Measurements from ENCODE around the gene ABHD12B.
"Not testable (repeated sequence)": the region's sequence is repeated elsewhere in the genome, so short reads cannot be mapped to it uniquely, and the experiment has no call there.

The ABHD12B gene

GRCh38 chr14:50892255-50892654 lies 20.4 kb downstream of the ABHD12B start:
- DNase-seq (ENCODE audit: extremely low read depth in 1 of 2, low read depth in 1 of 2), result no peak

- not testable (repeated sequence) for DNase-seq (ENCODE audit: extremely low read depth in 1 of 2, low read depth in 1 of 2)
These were observed 24.6 kb downstream of the ABHD12B start for GRCh38 chr14:50896421-50896820.

- DNase-seq (ENCODE audit: extremely low read depth in 1 of 2, low read depth in 1 of 2), result not testable (repeated sequence)
These were observed 25.2 kb downstream of the ABHD12B start for GRCh38 chr14:50897005-50897404.

DNA sequence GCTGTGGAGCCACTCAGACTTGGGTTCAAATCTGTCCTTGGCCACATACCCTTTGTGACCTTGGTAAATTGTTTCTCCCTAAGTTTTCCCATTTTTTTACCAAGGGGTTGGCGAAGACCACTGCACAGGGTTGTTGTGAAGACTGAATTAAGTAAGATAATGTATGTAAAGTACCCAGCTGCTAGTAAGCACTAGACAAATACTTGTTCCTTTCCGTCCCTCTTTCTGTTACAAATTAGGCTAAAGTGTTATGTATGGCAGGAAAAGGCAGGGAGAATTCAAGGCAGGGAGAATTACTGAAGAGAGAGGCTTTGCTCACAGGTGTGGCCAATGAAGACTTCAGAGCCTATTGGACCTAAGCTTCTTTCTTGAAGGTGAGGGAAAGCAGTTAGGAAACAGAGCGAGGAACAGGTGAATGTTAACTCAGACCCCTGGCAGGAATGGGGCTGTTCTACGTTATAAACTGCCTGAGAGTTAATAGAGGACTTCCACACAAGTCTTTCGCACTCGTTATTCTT lies 25.9 kb downstream of the ABHD12B start:
- no peak for DNase-seq (ENCODE audit: extremely low read depth in 1 of 2, low read depth in 1 of 2)

DNA sequence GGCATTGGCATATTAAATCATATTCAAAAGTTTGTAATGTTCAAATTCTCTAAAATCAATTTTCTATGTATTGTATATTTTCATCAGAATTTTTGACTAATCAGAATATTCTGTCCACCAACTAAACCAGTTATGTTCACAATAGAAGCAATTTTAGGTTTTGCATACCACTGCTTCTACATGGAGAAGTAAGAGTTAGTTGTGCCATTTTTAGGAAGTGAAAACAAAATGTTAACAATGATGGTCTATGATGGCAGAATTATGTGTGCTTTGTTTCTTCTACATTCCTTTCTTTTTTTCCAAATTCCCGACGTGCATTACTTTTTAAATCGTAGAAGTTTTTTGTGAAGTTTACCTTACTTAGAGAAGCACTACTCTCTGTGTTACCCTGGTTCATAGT lies 29.5 kb downstream of the ABHD12B start:
- no peak for DNase-seq (ENCODE audit: extremely low read depth in 1 of 2, low read depth in 1 of 2)

- no peak for DNase-seq (ENCODE audit: extremely low read depth in 1 of 2, low read depth in 1 of 2)
These were observed 32.9 kb downstream of the ABHD12B start for GRCh38 chr14:50904719-50905118.

- DNase-seq (ENCODE audit: extremely low read depth in 1 of 2, low read depth in 1 of 2), result no peak
These were observed 34.6 kb downstream of the ABHD12B start for GRCh38 chr14:50906326-50907065.

DNA sequence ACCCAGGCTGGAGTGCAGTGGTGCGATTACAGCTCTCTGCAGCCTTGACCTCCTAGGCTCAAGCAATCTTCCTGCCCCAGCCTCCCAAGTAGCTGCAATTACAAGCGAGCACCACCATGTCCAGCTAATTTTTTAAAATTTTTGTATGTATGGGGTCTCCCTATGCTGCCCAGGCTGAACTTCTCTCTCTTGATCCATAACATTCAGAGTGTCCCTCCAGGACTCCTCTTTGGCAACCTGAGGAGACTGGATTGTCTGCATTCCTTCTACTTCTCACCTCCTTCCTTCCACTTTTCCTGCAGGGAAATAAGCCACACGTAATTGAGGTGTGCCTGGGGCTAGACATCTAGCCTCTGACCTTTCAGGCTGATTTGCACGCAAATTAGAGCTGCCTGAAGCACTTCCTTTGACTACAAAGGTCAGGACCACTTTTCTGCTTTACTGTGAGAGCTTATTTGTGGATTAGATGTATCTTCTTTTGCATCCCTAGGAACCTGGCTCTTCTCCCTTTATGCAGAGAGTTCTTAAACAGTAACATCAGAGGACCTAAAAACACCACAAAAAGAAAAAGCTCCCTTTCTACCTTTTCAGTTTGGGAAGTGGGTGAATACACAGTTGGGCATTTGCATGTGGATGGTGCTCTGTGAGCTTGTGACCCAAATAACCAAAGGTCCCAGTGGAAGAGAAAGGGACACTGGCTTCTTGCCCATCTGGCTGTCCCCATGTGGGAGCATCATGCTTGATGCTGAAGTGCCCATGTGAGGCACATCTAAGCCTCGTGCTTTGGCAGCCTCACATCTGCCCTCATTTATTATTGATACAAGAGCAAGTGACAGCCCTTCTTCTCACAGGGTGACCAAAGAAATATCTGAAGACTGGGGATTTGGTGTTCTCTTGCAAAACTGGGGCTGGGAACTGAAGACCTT lies 38.9 kb downstream of the ABHD12B start:
- no peak for DNase-seq (ENCODE audit: extremely low read depth in 1 of 2, low read depth in 1 of 2)

GRCh38 chr14:50917449-50917848 lies 45.6 kb downstream of the ABHD12B start:
- DNase-seq (ENCODE audit: extremely low read depth in 1 of 2, low read depth in 1 of 2), result no peak

- DNase-seq (ENCODE audit: extremely low read depth in 1 of 2, low read depth in 1 of 2), result not testable (repeated sequence)
These were observed 47.7 kb downstream of the ABHD12B start for GRCh38 chr14:50919524-50919923.

GRCh38 chr14:50920482-50921230 lies 48.8 kb downstream of the ABHD12B start:
- no peak for DNase-seq (ENCODE audit: extremely low read depth in 1 of 2, low read depth in 1 of 2)

DNA sequence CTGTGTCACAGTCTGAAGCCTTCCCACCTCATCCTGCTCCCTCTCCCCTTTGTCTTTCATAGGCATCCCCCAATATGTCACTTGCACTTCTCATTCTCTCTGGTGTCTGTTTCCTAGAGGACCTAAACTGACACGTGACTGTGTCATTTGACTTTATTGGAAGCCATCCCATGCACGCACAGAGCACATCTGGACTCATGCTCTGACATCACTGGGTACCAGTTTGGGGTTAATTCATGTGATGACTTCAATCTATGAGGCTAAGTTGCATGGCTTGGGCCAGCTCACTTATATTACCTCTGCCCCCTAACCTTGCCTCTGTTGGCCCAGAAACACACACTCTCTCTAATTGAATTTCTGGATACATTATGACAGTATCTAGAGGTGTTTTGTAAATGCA lies 51.0 kb downstream of the ABHD12B start:
- no peak for DNase-seq (ENCODE audit: extremely low read depth in 1 of 2, low read depth in 1 of 2)

- no peak for DNase-seq (ENCODE audit: extremely low read depth in 1 of 2, low read depth in 1 of 2)
These were observed 52.4 kb downstream of the ABHD12B start for GRCh38 chr14:50924236-50924635.

- no peak for DNase-seq (ENCODE audit: extremely low read depth in 1 of 2, low read depth in 1 of 2)
These were observed 53.0 kb downstream of the ABHD12B start for GRCh38 chr14:50924843-50925242.

GRCh38 chr14:50926851-50927386 lies 55.1 kb downstream of the ABHD12B start:
- DNase-seq (ENCODE audit: extremely low read depth in 1 of 2, low read depth in 1 of 2), result no peak

GRCh38 chr14:50928002-50928635 lies 56.3 kb downstream of the ABHD12B start:
- DNase-seq (ENCODE audit: extremely low read depth in 1 of 2, low read depth in 1 of 2), result no peak

DNA sequence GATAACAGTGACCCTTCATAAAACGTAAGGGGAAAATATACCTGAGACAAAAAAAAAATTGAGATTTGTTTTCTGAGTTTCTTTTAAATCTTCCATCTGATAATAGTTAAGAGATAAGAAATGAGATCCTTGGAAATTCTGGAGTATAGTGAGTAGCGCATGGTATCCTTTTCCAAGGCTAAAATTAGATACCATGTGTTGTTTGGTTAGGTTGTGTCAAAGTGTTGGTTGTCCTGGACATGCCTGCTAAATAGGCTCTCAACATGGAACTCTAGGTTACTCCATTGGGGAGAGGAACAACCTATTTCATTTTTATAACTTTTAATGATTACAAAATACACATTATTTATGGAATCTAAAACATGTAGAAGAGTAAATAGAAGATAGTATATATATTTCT lies 57.7 kb downstream of the ABHD12B start:
- no peak for DNase-seq (ENCODE audit: extremely low read depth in 1 of 2, low read depth in 1 of 2)

GRCh38 chr14:50931559-50931958 lies 59.7 kb downstream of the ABHD12B start:
- no peak for DNase-seq (ENCODE audit: extremely low read depth in 1 of 2, low read depth in 1 of 2)

DNA sequence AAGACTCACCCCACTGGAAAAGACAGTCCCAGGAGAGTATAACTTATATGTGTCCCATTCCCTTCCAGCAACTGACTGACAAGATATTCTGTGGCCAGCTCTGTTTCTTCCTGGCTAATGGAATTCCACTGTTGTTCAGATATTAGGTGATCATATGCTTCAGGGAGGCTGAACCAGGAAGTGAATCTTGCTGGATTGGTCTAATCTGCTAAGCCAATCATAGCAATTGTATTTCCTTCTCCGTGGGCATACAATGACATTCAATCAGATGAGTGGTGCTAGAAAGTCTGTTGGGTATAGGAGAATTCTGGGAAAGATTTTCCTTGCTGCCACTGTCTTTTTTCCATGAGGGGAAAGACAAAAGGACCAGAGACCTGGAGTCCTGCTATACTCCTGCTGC lies 60.3 kb downstream of the ABHD12B start:
- DNase-seq (ENCODE audit: extremely low read depth in 1 of 2, low read depth in 1 of 2), result no peak

Data from activated CD8-positive, alpha-beta memory T cell treated with anti-CD3 and anti-CD28 coated beads for 1 hour (primary cell).